ENCODE data around the gene LSM11. TPM values are rescaled to one million over a fixed set of nuclear protein-coding genes. Genes with fewer than 3 reads are reported as not detected.

LSM11 gene
- total RNA-seq, 1 donor from 2014 or later, result 3.9 TPM

- no peak for TF ChIP-seq CTCF (IDR thresholded peaks at IDR 0.05; ENCODE audit: insufficient read depth, low read length, poor library complexity, severe bottlenecking)
- DNase-seq (ENCODE audit: low read depth), result no peak
- Histone ChIP-seq H3K27me3 (ENCODE audit: control insufficient read depth, insufficient read depth, low read length) (no peaks in the 10 kb centered on the region), H3K4me3 (ENCODE audit: low read depth, low read length) (no peak overlapping the region), H3K36me3 (ENCODE audit: control insufficient read depth, insufficient read depth, low read length) (no peaks in the 10 kb centered on the region)
These were observed 24.2 kb downstream of the LSM11 start for GRCh38 chr5:157767689-157768088.

GRCh38 chr5:157770665-157771064, 27.2 kb downstream of the LSM11 start:
- no peak for DNase-seq (ENCODE audit: low read depth)
- Histone ChIP-seq H3K36me3 (ENCODE audit: control insufficient read depth, insufficient read depth, low read length) (no peaks in the 10 kb centered on the region), H3K4me3 (ENCODE audit: low read depth, low read length) (no peak overlapping the region), H3K27me3 (ENCODE audit: control insufficient read depth, insufficient read depth, low read length) (no peaks in the 10 kb centered on the region)
- TF ChIP-seq CTCF (IDR thresholded peaks at IDR 0.05; ENCODE audit: insufficient read depth, low read length, poor library complexity, severe bottlenecking), result no peak

- DNase-seq (ENCODE audit: low read depth), result no peak
- Histone ChIP-seq H3K27me3 (ENCODE audit: control insufficient read depth, insufficient read depth, low read length) (no peaks in the 10 kb centered on the region), H3K4me3 (ENCODE audit: low read depth, low read length) (no peak overlapping the region), H3K36me3 (ENCODE audit: control insufficient read depth, insufficient read depth, low read length) (no peaks in the 10 kb centered on the region)
- TF ChIP-seq CTCF (IDR thresholded peaks at IDR 0.05; ENCODE audit: insufficient read depth, low read length, poor library complexity, severe bottlenecking), result no peak
These were observed 28.6 kb downstream of the LSM11 start for GRCh38 chr5:157772127-157772526.

GRCh38 chr5:157778121-157778805, 34.8 kb downstream of the LSM11 start:
- no peaks in the 10 kb centered on the region for H3K27me3 ChIP-seq (ENCODE audit: control insufficient read depth, insufficient read depth, low read length)
- H3K4me3 ChIP-seq (ENCODE audit: low read depth, low read length), result no peak overlapping the region
- no peak for TF ChIP-seq CTCF (IDR thresholded peaks at IDR 0.05; ENCODE audit: insufficient read depth, low read length, poor library complexity, severe bottlenecking)
- DNase-seq (ENCODE audit: low read depth), result peak; percentile 86
- no peaks in the 10 kb centered on the region for H3K36me3 ChIP-seq (ENCODE audit: control insufficient read depth, insufficient read depth, low read length)

- DNase-seq (ENCODE audit: low read depth), result no peak
- H3K27me3 ChIP-seq (ENCODE audit: control insufficient read depth, insufficient read depth, low read length), result no peaks in the 10 kb centered on the region
- H3K36me3 ChIP-seq (ENCODE audit: control insufficient read depth, insufficient read depth, low read length), result no peaks in the 10 kb centered on the region
- no peak overlapping the region for H3K4me3 ChIP-seq (ENCODE audit: low read depth, low read length)
- no peak for TF ChIP-seq CTCF (IDR thresholded peaks at IDR 0.05; ENCODE audit: insufficient read depth, low read length, poor library complexity, severe bottlenecking)
These were observed 35.7 kb downstream of the LSM11 start for GRCh38 chr5:157779221-157779620.

- Histone ChIP-seq H3K36me3 (ENCODE audit: control insufficient read depth, insufficient read depth, low read length) (peaks cover 1% of the 10 kb centered on the region), H3K4me3 (ENCODE audit: low read depth, low read length) (no peak overlapping the region)
- DNase-seq (ENCODE audit: low read depth), result no peak
These were observed 42.3 kb downstream of the LSM11 start for GRCh38 chr5:157785801-157786200.

More at GRCh38 chr5:157785801-157786200, 42.3 kb downstream of the LSM11 start:
- H3K27me3 ChIP-seq (ENCODE audit: control insufficient read depth, insufficient read depth, low read length), result no peaks in the 10 kb centered on the region
- no peak for TF ChIP-seq CTCF (IDR thresholded peaks at IDR 0.05; ENCODE audit: insufficient read depth, low read length, poor library complexity, severe bottlenecking)

Measured in kidney epithelial cell (primary cell).